CD14-positive monocyte (primary cell): ENCODE data around the gene CHKA. TPM values are rescaled to one million over a fixed set of nuclear protein-coding genes. Genes with fewer than 3 reads are reported as not detected.

ENCODE experiments used
- DNase-seq, 3 donors: peaks; one replicate each; pipeline ENCODE4 v3.0.0-alpha.2; 2011 to 2022
- H2AFZ ChIP-seq: 2 replicates; pipeline ENCODE4 v1.6.0; 2012; ENCODE audit warnings: mild to moderate bottlenecking, low read depth, low read length, inconsistent platforms; ENCODE audit not compliant: insufficient read depth, poor library complexity, severe bottlenecking
- H3K27ac ChIP-seq, 2 donors: 1 replicate in 1 of 2; 2 replicates in 1 of 2; pipeline ENCODE4 v1.5.1; 2012 to 2013; ENCODE audit warnings: low read length in 2 of 2, control low read depth in 1 of 2, inconsistent platforms in 1 of 2, low read depth in 1 of 2, mild to moderate bottlenecking in 1 of 2
- H3K27me3 ChIP-seq, 2 donors: one replicate each; pipeline versions ENCODE4 v1.6.0 to v1.6.1; 2011 to 2013; ENCODE audit warnings: low read length in 2 of 2; ENCODE audit not compliant: control insufficient read depth in 2 of 2, insufficient read depth in 2 of 2
- H3K36me3 ChIP-seq, 2 donors: replicated peaks in 1 of 2; 1 replicate in 1 of 2; 2 replicates in 1 of 2; pipeline versions ENCODE4 v1.5.1 to v1.6.1; 2012 to 2013; ENCODE audit warnings: low read length in 2 of 2, control low read depth in 1 of 2, inconsistent platforms in 1 of 2, mild to moderate bottlenecking in 1 of 2; ENCODE audit not compliant: insufficient read depth in 2 of 2, control insufficient read depth in 1 of 2
- H3K4me1 ChIP-seq, 2 donors: 1 replicate in 1 of 2; 2 replicates in 1 of 2; pipeline versions ENCODE4 v1.5.1 to v1.6.1; 2012 to 2013; ENCODE audit warnings: low read length in 2 of 2, control low read depth in 1 of 2, inconsistent platforms in 1 of 2, mild to moderate bottlenecking in 1 of 2, moderate library complexity in 1 of 2; ENCODE audit not compliant: insufficient read depth in 2 of 2, control insufficient read depth in 1 of 2
- H3K4me2 ChIP-seq: replicated peaks from 2 replicates; pipeline ENCODE3; 2012; ENCODE audit warnings: low read length, moderate library complexity, mild to moderate bottlenecking; ENCODE audit not compliant: poor library complexity, severe bottlenecking; ENCODE audit errors: extremely low read depth
- H3K4me3 ChIP-seq, 3 experiments: fragments of 200-600 bp in 1 of 3; sonication (generic) in 1 of 3; replicated peaks in 1 of 3; 1 replicate in 2 of 3; 2 replicates in 1 of 3; pipeline ENCODE4 v1.5.1; 2011 to 2013; ENCODE audit warnings: low read length in 3 of 3, mild to moderate bottlenecking in 3 of 3, control low read depth in 2 of 3, low read depth in 2 of 3, inconsistent platforms in 1 of 3, moderate library complexity in 1 of 3
- H3K79me2 ChIP-seq: 2 replicates; pipeline ENCODE4 v1.6.0; 2012; ENCODE audit warnings: mild to moderate bottlenecking, control low read depth, inconsistent platforms, low read length, moderate library complexity; ENCODE audit not compliant: insufficient read depth
- H3K9ac ChIP-seq: 2 replicates; pipeline ENCODE4 v1.6.0; 2017; ENCODE audit warnings: low read length, mild to moderate bottlenecking; ENCODE audit not compliant: insufficient read depth, poor library complexity, severe bottlenecking
- H3K9me3 ChIP-seq, 2 donors: replicated peaks in 1 of 2; 1 replicate in 1 of 2; 2 replicates in 1 of 2; pipeline versions ENCODE4 v1.5.1 to v1.6.1; 2012 to 2013; ENCODE audit warnings: low read length in 2 of 2, control low read depth in 1 of 2; ENCODE audit not compliant: control insufficient read depth in 1 of 2, insufficient read depth in 1 of 2
- H4K20me1 ChIP-seq: 2 replicates; pipeline ENCODE4 v1.6.0; 2012; ENCODE audit warnings: mild to moderate bottlenecking, low read length, control low read depth, moderate library complexity; ENCODE audit not compliant: insufficient read depth
- H3K27ac Mint-ChIP-seq, 7 donors: one replicate each; pipeline ENCODE4 v1.8.0; 2020; ENCODE audit warnings: mild to moderate bottlenecking in 7 of 7, mixed read lengths in 7 of 7, moderate library complexity in 6 of 7, inconsistent platforms in 2 of 7
- H3K27me3 Mint-ChIP-seq, 3 donors: one replicate each; pipeline ENCODE4 v1.8.0; 2021 to 2022; ENCODE audit warnings: low read depth in 3 of 3, mild to moderate bottlenecking in 3 of 3, mixed read lengths in 3 of 3, moderate library complexity in 3 of 3, inconsistent platforms in 1 of 3
- H3K36me3 Mint-ChIP-seq, 2 donors: one replicate each; pipeline ENCODE4 v1.8.0; 2020; ENCODE audit warnings: mixed read lengths in 2 of 2, inconsistent platforms in 1 of 2, mild to moderate bottlenecking in 1 of 2
- H3K4me1 Mint-ChIP-seq: one replicate; pipeline ENCODE4 v1.8.0; 2020; ENCODE audit warnings: mild to moderate bottlenecking, mixed read lengths
- H3K4me3 Mint-ChIP-seq, 2 donors: one replicate each; pipeline ENCODE4 v1.8.0; 2020; ENCODE audit warnings: mild to moderate bottlenecking in 2 of 2, mixed read lengths in 2 of 2, moderate library complexity in 1 of 2
- H3K9me3 Mint-ChIP-seq, 7 donors: one replicate each; pipeline ENCODE4 v1.8.0; 2020 to 2022; ENCODE audit warnings: mixed read lengths in 7 of 7, mild to moderate bottlenecking in 6 of 7, moderate library complexity in 6 of 7, inconsistent platforms in 2 of 7
- WGBS: methylation state at CpG from one replicate; pipeline ENCODE4 v1.1.5; 2013; ENCODE audit warnings: missing lambda C conversion rate; ENCODE audit not compliant: insufficient coverage; 5-methylcytosine and 5-hydroxymethylcytosine counted together
- intact Hi-C, 2 donors: fragments of 100-400 bp; cut with micrococcal nuclease; formaldehyde crosslinking; loops; one replicate each; pipeline versions ENCODE4 v1.15.0 to v1.15.1; 2023
- polyA plus RNA-seq, 3 donors: library from polyadenylated mRNA; depleted of rRNA in 1 of 3; unstranded in 2 of 3; stranded (reverse) in 1 of 3; fragments of 300-500 nt in 2 of 3; fragments of >200 nt in 1 of 3; fragmentation: Illumina TruSeq in 2 of 3; gene quantifications; 1 replicate in 2 of 3; 2 replicates in 1 of 3; pipeline ENCODE4 v1.2.3, GENCODE V29; 2012 to 2021
- TF ChIP-seq, protein P1 (sequence below): fragments of 200-600 bp; IDR thresholded peaks from one replicate; pipeline ENCODE4 v1.8.0; 2022; ENCODE audit warnings: antibody characterized with exemption, mild to moderate bottlenecking

CHKA gene
- polyA plus RNA-seq, 3 donors = 2.8 to 20.9 (median 5.7) TPM

DNA sequence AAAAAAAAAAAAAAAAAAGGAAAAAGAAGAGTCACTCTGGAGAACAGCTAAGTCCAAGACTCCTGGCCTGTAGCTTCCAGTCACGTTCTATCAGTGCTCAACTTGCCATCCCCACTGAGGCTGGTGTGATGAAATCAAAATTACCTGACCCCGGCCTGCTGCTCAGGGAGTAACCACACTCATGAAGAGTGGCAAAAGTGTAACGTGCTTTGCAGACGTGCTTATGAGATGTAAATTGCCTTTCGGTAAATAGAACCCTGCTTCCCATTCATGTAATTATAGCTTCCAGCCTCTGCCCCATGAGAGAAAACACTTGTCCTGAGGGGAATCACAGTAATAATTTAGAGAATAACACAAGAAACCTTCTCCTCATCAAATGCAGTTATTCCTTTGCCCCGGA lies 28.2 kb upstream of the CHKA start:
- Histone ChIP-seq H3K9ac (no peak overlapping the region), H3K4me3 (no peak overlapping the region), H4K20me1 (no peaks in the 10 kb centered on the region), H3K9me3 (no peaks in the 10 kb centered on the region), H3K36me3 (no peaks in the 10 kb centered on the region), H2AFZ (no peak overlapping the region), H3K27me3 (no peaks in the 10 kb centered on the region), H3K4me1 (peaks cover 27 to 30% of the 10 kb centered on the region in 2 donors), H3K4me2 (no peak overlapping the region), H3K27ac (no peak overlapping the region), H3K79me2 (no peaks in the 10 kb centered on the region)
- WGBS = 80% methylated on average over 1 of the region's 6 CpGs
- TF ChIP-seq, protein P1, sequence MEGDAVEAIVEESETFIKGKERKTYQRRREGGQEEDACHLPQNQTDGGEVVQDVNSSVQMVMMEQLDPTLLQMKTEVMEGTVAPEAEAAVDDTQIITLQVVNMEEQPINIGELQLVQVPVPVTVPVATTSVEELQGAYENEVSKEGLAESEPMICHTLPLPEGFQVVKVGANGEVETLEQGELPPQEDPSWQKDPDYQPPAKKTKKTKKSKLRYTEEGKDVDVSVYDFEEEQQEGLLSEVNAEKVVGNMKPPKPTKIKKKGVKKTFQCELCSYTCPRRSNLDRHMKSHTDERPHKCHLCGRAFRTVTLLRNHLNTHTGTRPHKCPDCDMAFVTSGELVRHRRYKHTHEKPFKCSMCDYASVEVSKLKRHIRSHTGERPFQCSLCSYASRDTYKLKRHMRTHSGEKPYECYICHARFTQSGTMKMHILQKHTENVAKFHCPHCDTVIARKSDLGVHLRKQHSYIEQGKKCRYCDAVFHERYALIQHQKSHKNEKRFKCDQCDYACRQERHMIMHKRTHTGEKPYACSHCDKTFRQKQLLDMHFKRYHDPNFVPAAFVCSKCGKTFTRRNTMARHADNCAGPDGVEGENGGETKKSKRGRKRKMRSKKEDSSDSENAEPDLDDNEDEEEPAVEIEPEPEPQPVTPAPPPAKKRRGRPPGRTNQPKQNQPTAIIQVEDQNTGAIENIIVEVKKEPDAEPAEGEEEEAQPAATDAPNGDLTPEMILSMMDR = no peak
- H3K9me3 Mint-ChIP-seq = no peaks in the 10 kb centered on the region
- peaks cover 30% of the 10 kb centered on the region for H3K4me1 Mint-ChIP-seq
- intact Hi-C loops = no loop called here
- H3K36me3 Mint-ChIP-seq = no peaks in the 10 kb centered on the region
- H3K27me3 Mint-ChIP-seq = peaks cover 3 to 12% (median 10%) of the 10 kb centered on the region in 3 donors
- H3K27ac Mint-ChIP-seq = no peak overlapping the region
- no peak overlapping the region for H3K4me3 Mint-ChIP-seq
- DNase-seq = no peak

DNA sequence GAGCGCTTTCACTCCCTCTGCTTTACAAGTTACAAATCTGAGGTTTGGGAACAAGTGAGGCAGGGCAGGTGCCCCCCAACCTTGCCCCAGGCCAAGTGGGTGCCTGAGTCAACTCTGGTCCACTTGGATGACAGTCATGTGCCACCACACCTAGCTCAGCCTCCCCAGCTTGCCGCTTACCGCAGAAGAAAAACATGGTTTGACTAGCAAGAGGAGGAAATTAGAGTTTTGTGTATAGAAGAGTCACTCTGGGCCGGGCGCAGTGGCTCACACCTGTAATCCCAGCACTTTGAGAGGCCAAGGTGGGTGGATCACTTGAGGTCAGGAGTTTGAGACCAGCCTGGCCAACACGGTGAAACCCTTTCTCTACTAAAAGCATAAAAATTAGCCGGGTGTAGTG lies 27.7 kb upstream of the CHKA start:
- DNase-seq = no peak
- Histone ChIP-seq H3K9me3 (no peaks in the 10 kb centered on the region), H2AFZ (no peak overlapping the region), H3K4me1 (peaks cover 27 to 33% of the 10 kb centered on the region in 2 donors), H3K36me3 (no peaks in the 10 kb centered on the region), H3K27ac (no peak overlapping the region), H3K9ac (no peak overlapping the region), H3K27me3 (no peaks in the 10 kb centered on the region), H3K79me2 (no peaks in the 10 kb centered on the region), H4K20me1 (no peaks in the 10 kb centered on the region), H3K4me2 (no peak overlapping the region), H3K4me3 (no peak overlapping the region)
- Mint-ChIP-seq H3K36me3 (no peaks in the 10 kb centered on the region), H3K4me3 (no peak overlapping the region), H3K9me3 (no peaks in the 10 kb centered on the region), H3K27me3 (peaks cover 3 to 14% (median 10%) of the 10 kb centered on the region in 3 donors), H3K27ac (no peak overlapping the region), H3K4me1 (peaks cover 33% of the 10 kb centered on the region)
- 100% methylated on average over 3 of the region's 7 CpGs for WGBS
- TF ChIP-seq, protein P1 = no peak
- intact Hi-C loops = no loop called here
